ENCODE data around the gene ST6GALNAC4. TPM values are rescaled to one million over a fixed set of nuclear protein-coding genes. Genes with fewer than 3 reads are reported as not detected.
A peak's percentile ranks its signal among the peaks of the same experiment; 100 is the strongest.

The ST6GALNAC4 gene
- total RNA-seq, 1 donor from 2014 or later = 5.5 TPM

GRCh38 chr9:127921557-127922120 is 4.8 kb upstream of the ST6GALNAC4 start:
- Mint-ChIP-seq H3K36me3 (no peaks in the 10 kb centered on the region), H3K4me3 (no peak overlapping the region), H3K27me3 (ENCODE audit: insufficient read depth, low read depth) (peaks cover 29% of the 10 kb centered on the region), H3K9me3 (no peaks in the 10 kb centered on the region), H3K27ac (no peak overlapping the region), H3K4me1 (peaks cover 20% of the 10 kb centered on the region)
- Histone ChIP-seq H3K36me3 (no peaks in the 10 kb centered on the region), H3K27ac (no peak overlapping the region), H3K9me3 (ENCODE audit: low read depth) (no peaks in the 10 kb centered on the region), H2AFZ (replicated peaks) (no peak overlapping the region), H3K4me2 (no peak overlapping the region), H3K9ac (no peak overlapping the region), H3F3A (ENCODE audit: low read depth) (peaks cover 22% of the 10 kb centered on the region), H4K20me1 (ENCODE audit: low read depth) (peaks cover 5% of the 10 kb centered on the region), H3K4me3 (no peak overlapping the region), H3K27me3 (peaks cover 31% of the 10 kb centered on the region), H3K4me1 (peaks cover 4% of the 10 kb centered on the region), H3K79me2 (ENCODE audit: low read depth) (no peaks in the 10 kb centered on the region)
- no peak for TF ChIP-seq EZH2phosphoT487 (IDR thresholded peaks at IDR 0.05)
- TF ChIP-seq CTCF (IDR thresholded peaks at IDR 0.05) = peak; percentile 94
- DNase-seq (ENCODE audit: low spot score) = peak; percentile 77

- H4K20me1 ChIP-seq (ENCODE audit: low read depth) = no peaks in the 10 kb centered on the region
- H3K27ac ChIP-seq = no peak overlapping the region
- TF ChIP-seq EZH2phosphoT487 (IDR thresholded peaks at IDR 0.05) (no peak), EZH2 (IDR thresholded peaks at IDR 0.05) (no peak), CTCF (IDR thresholded peaks at IDR 0.05) (no peak)
- no peak overlapping the region for H3K9ac ChIP-seq
- no peak overlapping the region for H3K4me3 Mint-ChIP-seq
- DNase-seq (ENCODE audit: low spot score) = no peak
- no peaks in the 10 kb centered on the region for H3K4me1 ChIP-seq
- H3K79me2 ChIP-seq (ENCODE audit: low read depth) = no peaks in the 10 kb centered on the region
- no peak overlapping the region for H3K27ac Mint-ChIP-seq
- H3K4me2 ChIP-seq = no peak overlapping the region
- no peak overlapping the region for H3K4me3 ChIP-seq
- no peak overlapping the region for H2AFZ ChIP-seq (replicated peaks)
- H3K9me3 Mint-ChIP-seq = no peaks in the 10 kb centered on the region
- peaks cover 23% of the 10 kb centered on the region for H3K4me1 Mint-ChIP-seq
- peaks cover 20% of the 10 kb centered on the region for H3K27me3 Mint-ChIP-seq (ENCODE audit: insufficient read depth, low read depth)
- peaks cover 31% of the 10 kb centered on the region for H3K27me3 ChIP-seq
- no peaks in the 10 kb centered on the region for H3K9me3 ChIP-seq (ENCODE audit: low read depth)
- H3K36me3 Mint-ChIP-seq = no peaks in the 10 kb centered on the region
- no peaks in the 10 kb centered on the region for H3K36me3 ChIP-seq
- peaks cover 15% of the 10 kb centered on the region for H3F3A ChIP-seq (ENCODE audit: low read depth)
Observed at GRCh38 chr9:127920794-127921193, 4.0 kb upstream of the ST6GALNAC4 start.

- no peaks in the 10 kb centered on the region for H3K79me2 ChIP-seq (ENCODE audit: low read depth)
- no peak overlapping the region for H3K4me3 ChIP-seq
- no peak overlapping the region for H3K27ac ChIP-seq
- H4K20me1 ChIP-seq (ENCODE audit: low read depth) = no peaks in the 10 kb centered on the region
- no peak overlapping the region for H2AFZ ChIP-seq (replicated peaks)
- no peak for DNase-seq (ENCODE audit: low spot score)
- Mint-ChIP-seq H3K27ac (no peak overlapping the region), H3K36me3 (no peaks in the 10 kb centered on the region), H3K27me3 (ENCODE audit: insufficient read depth, low read depth) (peaks cover 13% of the 10 kb centered on the region), H3K4me1 (peaks cover 24% of the 10 kb centered on the region), H3K4me3 (no peak overlapping the region), H3K9me3 (no peaks in the 10 kb centered on the region)
- H3K27me3 ChIP-seq = peaks cover 37% of the 10 kb centered on the region
- TF ChIP-seq EZH2 (IDR thresholded peaks at IDR 0.05) = no peak
- TF ChIP-seq EZH2phosphoT487 (IDR thresholded peaks at IDR 0.05) = no peak
- no peak for TF ChIP-seq CTCF (IDR thresholded peaks at IDR 0.05)
- H3F3A ChIP-seq (ENCODE audit: low read depth) = peaks cover 14% of the 10 kb centered on the region
- H3K4me2 ChIP-seq = no peak overlapping the region
- no peaks in the 10 kb centered on the region for H3K4me1 ChIP-seq
- no peak overlapping the region for H3K9ac ChIP-seq
- H3K36me3 ChIP-seq = no peaks in the 10 kb centered on the region
- no peaks in the 10 kb centered on the region for H3K9me3 ChIP-seq (ENCODE audit: low read depth)
Observed at GRCh38 chr9:127919253-127919815, 2.5 kb upstream of the ST6GALNAC4 start.
